ENCODE results near the gene WRAP53.

- TF ChIP-seq, protein P1, sequence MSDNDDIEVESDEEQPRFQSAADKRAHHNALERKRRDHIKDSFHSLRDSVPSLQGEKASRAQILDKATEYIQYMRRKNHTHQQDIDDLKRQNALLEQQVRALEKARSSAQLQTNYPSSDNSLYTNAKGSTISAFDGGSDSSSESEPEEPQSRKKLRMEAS (IDR thresholded peaks at IDR 0.05), result no peak
- TF ChIP-seq NFIC (IDR thresholded peaks at IDR 0.05) (no peak), CREB1 (IDR thresholded peaks at IDR 0.05; ENCODE audit: low read depth) (no peak), TEAD4 (IDR thresholded peaks at IDR 0.05) (no peak), EP300 (IDR thresholded peaks at IDR 0.05; ENCODE audit: borderline replicate concordance) (no peak), RAD21 (IDR thresholded peaks at IDR 0.05; ENCODE audit: low read depth) (no peak), TAF1 (IDR thresholded peaks at IDR 0.05; ENCODE audit: low read depth) (no peak), ZBTB7A (IDR thresholded peaks at IDR 0.05; ENCODE audit: low read depth) (no peak), REST (IDR thresholded peaks at IDR 0.05; ENCODE audit: low read depth) (no peak), FOXM1 (IDR thresholded peaks at IDR 0.05; ENCODE audit: borderline replicate concordance, low read depth) (no peak), EGR1 (IDR thresholded peaks at IDR 0.05) (no peak), CEBPB (IDR thresholded peaks at IDR 0.05) (no peak)
Observed at GRCh38 chr17:7640783-7641182, 47.5 kb upstream of the WRAP53 start.

Measured in Ishikawa (cell line).